Hematopoietic multipotent progenitor cell treated with erythropoietin and hydrocortisone succinate and interleukin-3 and kit ligand, for 8 days (in vitro differentiated cells): ENCODE data around the gene SLC43A2.
"Not testable (repeated sequence)": the region's sequence is repeated elsewhere in the genome, so short reads cannot be mapped to it uniquely, and the experiment has no call there.

ENCODE experiments used
- DNase-seq: peaks from one replicate; pipeline ENCODE4 v3.0.0-alpha.2; 2015

The SLC43A2 gene

GRCh38 chr17:1588821-1589585 is 39.6 kb downstream of the SLC43A2 start:
- DNase-seq: no peak

GRCh38 chr17:1584167-1584566 is 44.5 kb downstream of the SLC43A2 start:
- no peak for DNase-seq

GRCh38 chr17:1583556-1583955 is 45.1 kb downstream of the SLC43A2 start:
- peak; percentile 64 for DNase-seq

GRCh38 chr17:1582374-1582773 is 46.3 kb downstream of the SLC43A2 start:
- no peak for DNase-seq

- no peak for DNase-seq
These were observed 47.5 kb downstream of the SLC43A2 start for GRCh38 chr17:1580979-1581676.

GRCh38 chr17:1578029-1578428 is 50.6 kb downstream of the SLC43A2 start:
- no peak for DNase-seq

- DNase-seq: no peak
These were observed 51.0 kb downstream of the SLC43A2 start for GRCh38 chr17:1577583-1578013.

- peak; percentile 85 for DNase-seq
These were observed 51.5 kb downstream of the SLC43A2 start for GRCh38 chr17:1577182-1577581.

GRCh38 chr17:1576500-1576899 is 52.1 kb downstream of the SLC43A2 start:
- DNase-seq: no peak

- DNase-seq: no peak
These were observed 53.8 kb downstream of the SLC43A2 start for GRCh38 chr17:1574697-1575471.

- peak; percentile 82 for DNase-seq
These were observed 54.5 kb downstream of the SLC43A2 start for GRCh38 chr17:1573932-1574696.

- not testable (repeated sequence) for DNase-seq
These were observed 56.0 kb downstream of the SLC43A2 start for GRCh38 chr17:1572646-1573045.

GRCh38 chr17:1571341-1571704 is 57.3 kb downstream of the SLC43A2 start:
- peak; percentile 37 for DNase-seq

GRCh38 chr17:1568950-1569810 is 59.5 kb downstream of the SLC43A2 start:
- no peak for DNase-seq

GRCh38 chr17:1566505-1567199 is 62.0 kb downstream of the SLC43A2 start:
- peak; percentile 21 for DNase-seq

GRCh38 chr17:1565877-1566276 is 62.8 kb downstream of the SLC43A2 start:
- DNase-seq: no peak

GRCh38 chr17:1563786-1564613 is 64.6 kb downstream of the SLC43A2 start:
- DNase-seq: peak; percentile 99

GRCh38 chr17:1563471-1563785 is 65.2 kb downstream of the SLC43A2 start:
- DNase-seq: not testable (repeated sequence)

GRCh38 chr17:1562176-1562643 is 66.4 kb downstream of the SLC43A2 start:
- DNase-seq: no peak
